ENCODE results near the gene ACOXL.

The ACOXL gene

GRCh38 chr2:111138839-111139238, 406.5 kb downstream of the ACOXL start:
- no peak overlapping the region for H3K27ac ChIP-seq
- CTCF ChIA-PET, result interaction anchor here (0.6 to 0.9 kb wide), 2 partner anchors 9 to 53 kb away, joined by 3 to 6 read pairs; no protein-coding TSS in a partner anchor
- DNase-seq (ENCODE audit: low spot score), result no peak
- no peak for TF ChIP-seq CTCF (conservative IDR thresholded peaks at IDR 0.05; ENCODE audit: low read depth)
- POLR2A ChIA-PET (ENCODE audit: low non-redundant PET), result no interaction called here

GRCh38 chr2:111139637-111140317, 407.4 kb downstream of the ACOXL start:
- ChIA-PET CTCF (no interaction called here), POLR2A (ENCODE audit: low non-redundant PET) (no interaction called here)
- H3K27ac ChIP-seq, result peak overlapping the region; percentile 62
- no peak for DNase-seq (ENCODE audit: low spot score)
- no peak for TF ChIP-seq CTCF (conservative IDR thresholded peaks at IDR 0.05; ENCODE audit: low read depth)

GRCh38 chr2:111140815-111141214, 408.4 kb downstream of the ACOXL start:
- H3K27ac ChIP-seq, result no peak overlapping the region
- no peak for TF ChIP-seq CTCF (conservative IDR thresholded peaks at IDR 0.05; ENCODE audit: low read depth)
- CTCF ChIA-PET, result no interaction called here
- POLR2A ChIA-PET (ENCODE audit: low non-redundant PET), result no interaction called here
- DNase-seq (ENCODE audit: low spot score), result no peak

- POLR2A ChIA-PET (ENCODE audit: low non-redundant PET), result no interaction called here
- no peak for TF ChIP-seq CTCF (conservative IDR thresholded peaks at IDR 0.05; ENCODE audit: low read depth)
- CTCF ChIA-PET, result no interaction called here
- DNase-seq (ENCODE audit: low spot score), result no peak
- H3K27ac ChIP-seq, result no peak overlapping the region
Measured at GRCh38 chr2:111142101-111142500, 409.7 kb downstream of the ACOXL start.

- ChIA-PET POLR2A (ENCODE audit: low non-redundant PET) (no interaction called here), CTCF (no interaction called here)
Measured at GRCh38 chr2:111143107-111143842, 410.9 kb downstream of the ACOXL start.

GRCh38 chr2:111143843-111144198, 411.4 kb downstream of the ACOXL start:
- ChIA-PET CTCF (interaction anchor here (0.8 kb wide), 1 partner anchor 9 kb away, joined by 4 read pairs; no protein-coding TSS in a partner anchor), POLR2A (ENCODE audit: low non-redundant PET) (no interaction called here)
- TF ChIP-seq CTCF (conservative IDR thresholded peaks at IDR 0.05; ENCODE audit: low read depth), result no peak
- H3K27ac ChIP-seq, result no peak overlapping the region
- no peak for DNase-seq (ENCODE audit: low spot score)

More at GRCh38 chr2:111143107-111143842, 410.9 kb downstream of the ACOXL start:
- H3K27ac ChIP-seq, result no peak overlapping the region
- no peak for DNase-seq (ENCODE audit: low spot score)
- TF ChIP-seq CTCF (conservative IDR thresholded peaks at IDR 0.05; ENCODE audit: low read depth), result no peak

Data from RWPE1 (cell line).